Mucosa of gallbladder (tissue), 1 donor: ENCODE measurements around the gene F2RL3. TPM values are rescaled to one million over a fixed set of nuclear protein-coding genes. Genes with fewer than 3 reads are reported as not detected.

Experiments used
- DNase-seq: peaks from one replicate; pipeline ENCODE4 v3.0.0-alpha.2; 2020; ENCODE audit warnings: low spot score
- total RNA-seq: library from RNA; stranded (reverse); gene quantifications from one replicate; pipeline ENCODE4 v1.2.1, GENCODE V29; 2021
- donor health status: DM: no; HTN: no; CAD: no.

The F2RL3 gene
- total RNA-seq: 2.9 TPM

DNA sequence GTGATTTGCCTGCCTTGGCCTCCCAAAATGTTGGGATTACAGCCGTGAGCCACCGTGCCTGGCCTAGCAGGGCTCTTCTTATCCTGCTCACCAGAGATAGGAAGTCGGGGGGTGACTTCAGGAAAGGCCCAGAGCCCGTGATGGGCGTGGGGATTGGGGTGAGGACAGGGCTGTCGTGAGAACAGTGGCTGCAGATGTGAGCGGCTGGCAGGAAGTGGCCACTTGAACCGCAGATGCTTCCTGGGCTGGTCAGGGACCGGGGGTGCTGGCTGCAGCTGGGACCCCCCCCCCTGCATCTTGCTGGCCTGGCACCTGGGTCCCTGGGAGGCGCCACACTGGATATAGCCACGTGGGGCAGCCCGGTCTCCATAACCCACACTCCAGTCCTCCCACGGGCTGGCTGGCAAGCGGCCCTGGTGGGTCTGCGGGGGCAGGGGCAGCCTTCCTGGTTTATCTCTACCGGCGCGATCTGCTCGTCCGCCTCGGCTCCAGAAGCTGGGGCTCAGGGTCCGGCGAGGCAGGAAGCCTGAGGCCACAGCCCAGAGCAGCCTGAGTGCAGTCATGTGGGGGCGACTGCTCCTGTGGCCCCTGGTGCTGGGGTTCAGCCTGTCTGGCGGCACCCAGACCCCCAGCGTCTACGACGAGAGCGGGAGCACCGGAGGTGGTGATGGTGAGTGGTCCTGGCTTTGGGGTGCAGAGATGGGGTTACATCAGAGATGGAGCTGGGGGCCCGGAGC is at the start of gene F2RL3:
F2RL3 (plus strand) TSS at position 371 of the 737 bp plus-strand sequence; CDS start at position 562, 191 bp downstream.
- peak; percentile 21 for DNase-seq

DNA sequence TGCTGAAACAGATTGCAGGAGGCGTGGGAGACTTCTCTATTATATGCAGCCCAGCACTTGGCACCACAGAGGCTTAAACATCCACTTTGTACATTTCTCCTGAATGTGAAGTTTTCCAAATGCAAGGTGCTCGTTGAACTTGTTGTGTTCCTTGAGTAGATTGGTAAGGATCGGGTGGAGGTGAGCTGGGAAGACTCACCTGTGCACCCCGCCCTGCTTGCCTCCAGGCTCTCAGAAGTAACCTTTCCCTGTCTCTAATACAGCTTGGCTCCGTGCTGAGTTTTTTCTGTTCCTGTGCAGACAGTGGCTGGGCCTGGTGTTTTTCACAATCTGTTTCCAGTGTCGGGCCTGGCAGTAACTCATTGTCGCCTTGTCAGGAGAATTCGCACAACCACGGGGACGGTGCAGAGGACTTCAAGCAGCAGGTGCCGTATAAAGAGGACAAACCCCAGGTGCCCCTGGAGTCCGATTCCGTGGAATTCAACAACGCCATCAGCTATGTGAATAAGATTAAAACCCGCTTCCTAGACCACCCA is 47.3 kb upstream of the F2RL3 start:
- DNase-seq: no peak

DNA sequence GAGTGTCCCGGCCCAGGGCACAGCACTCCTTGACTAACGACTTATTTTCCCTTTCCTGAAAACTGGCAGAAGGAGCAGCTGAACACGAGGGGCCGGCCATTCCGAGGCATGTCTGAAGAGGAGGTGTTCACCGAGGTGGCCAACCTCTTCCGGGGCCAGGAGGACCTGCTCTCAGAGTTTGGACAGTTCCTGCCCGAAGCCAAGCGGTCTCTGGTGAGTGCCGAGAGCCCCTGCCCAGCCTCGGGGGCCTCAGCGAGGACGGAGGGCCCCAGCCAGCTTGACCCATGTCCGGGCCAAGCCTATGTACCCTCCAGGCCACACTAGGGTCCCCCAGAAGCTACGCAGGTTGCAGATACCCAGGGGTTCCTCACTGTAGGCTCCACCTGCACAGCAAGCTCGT is 41.9 kb upstream of the F2RL3 start:
- no peak for DNase-seq

DNA sequence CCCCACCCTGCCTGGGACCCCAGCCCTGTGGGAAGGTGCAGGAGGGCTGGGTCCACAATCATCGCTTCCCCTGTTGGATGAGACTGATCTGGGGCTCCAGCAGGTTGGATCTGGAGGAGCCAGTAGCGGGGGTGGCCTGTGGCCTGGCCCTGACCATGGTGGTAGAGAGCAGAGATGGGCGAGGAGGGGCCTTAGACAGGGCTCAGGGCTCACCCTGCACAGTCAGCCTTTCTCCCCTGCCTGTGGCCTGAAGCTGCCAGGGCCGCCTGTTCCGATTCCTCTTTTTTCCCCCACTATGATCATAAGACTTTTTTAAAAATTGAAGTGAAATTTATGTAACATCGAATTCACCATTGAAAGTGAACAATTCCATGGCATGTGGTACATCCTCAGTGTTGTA is 41.4 kb upstream of the F2RL3 start:
- DNase-seq: no peak

DNA sequence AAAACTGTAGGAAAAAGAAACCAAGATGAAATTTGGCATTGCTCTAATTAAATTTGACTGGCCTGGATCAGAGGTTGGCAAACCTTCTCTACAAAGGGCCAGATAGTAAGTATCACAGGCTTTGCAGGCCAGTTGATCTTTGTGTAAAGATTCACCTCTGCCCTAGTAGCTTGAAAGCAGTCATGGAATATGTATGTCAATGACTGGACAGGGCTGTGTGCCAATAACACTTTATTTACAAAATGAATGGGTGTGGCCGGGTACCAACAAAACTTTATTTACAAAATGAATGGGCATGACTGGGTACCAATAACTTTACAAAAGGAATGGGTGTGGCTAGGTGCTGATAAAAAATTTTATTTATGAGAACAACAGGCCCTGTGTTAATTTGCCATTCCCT is 39.6 kb upstream of the F2RL3 start:
- no peak for DNase-seq

DNA sequence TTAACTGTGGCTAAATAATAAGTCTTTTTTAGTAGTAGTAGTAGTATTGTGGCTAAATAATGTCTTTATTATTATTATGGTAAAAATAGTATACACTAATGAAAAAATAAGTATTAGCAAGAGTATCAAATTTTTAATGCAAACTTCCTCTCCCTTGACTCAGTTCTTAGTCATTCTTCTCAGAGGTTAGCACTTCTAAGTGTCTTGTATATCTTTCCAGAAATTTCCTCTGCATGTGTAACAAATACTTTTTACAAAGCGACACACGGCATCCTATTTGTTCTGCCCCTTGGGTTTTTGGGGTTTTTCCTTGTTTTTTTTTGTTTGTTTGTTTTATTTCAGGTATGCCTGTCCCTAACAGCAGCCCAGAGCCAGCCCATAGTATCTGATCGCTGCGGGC is 38.7 kb upstream of the F2RL3 start:
- no peak for DNase-seq

DNA sequence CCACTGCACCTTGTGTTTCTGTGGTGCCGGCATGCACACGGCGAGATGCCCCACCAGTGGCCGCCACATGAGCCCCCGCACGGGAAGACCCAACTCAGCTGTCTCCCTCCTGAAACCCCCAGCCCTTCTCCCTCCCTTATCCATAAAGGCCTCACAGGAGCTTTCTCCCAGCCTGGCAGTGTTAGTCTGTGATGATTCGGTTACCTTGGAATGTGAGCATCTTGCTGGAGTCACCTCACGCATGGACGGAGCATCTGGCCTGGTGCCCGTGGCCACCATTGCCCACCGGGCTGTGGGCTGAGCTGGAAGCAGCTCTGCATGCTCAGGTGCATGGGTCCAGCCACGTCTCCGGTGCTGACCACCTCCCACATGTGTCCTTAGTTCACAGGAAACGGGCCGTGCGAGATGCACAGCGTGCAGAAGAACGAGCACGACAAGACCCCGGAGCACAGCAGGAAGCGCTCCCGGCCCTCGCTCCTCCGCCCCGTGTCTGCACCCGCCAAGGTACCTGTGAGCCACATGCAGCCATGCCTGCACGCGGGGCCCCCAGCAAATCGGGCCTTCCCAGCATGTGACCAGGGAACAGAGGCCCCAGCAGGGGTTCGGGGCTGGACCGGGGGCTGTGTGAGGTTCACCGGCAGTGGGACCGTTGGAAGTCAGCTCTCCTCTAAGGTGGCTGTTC is 37.6 kb upstream of the F2RL3 start:
- DNase-seq: no peak

DNA sequence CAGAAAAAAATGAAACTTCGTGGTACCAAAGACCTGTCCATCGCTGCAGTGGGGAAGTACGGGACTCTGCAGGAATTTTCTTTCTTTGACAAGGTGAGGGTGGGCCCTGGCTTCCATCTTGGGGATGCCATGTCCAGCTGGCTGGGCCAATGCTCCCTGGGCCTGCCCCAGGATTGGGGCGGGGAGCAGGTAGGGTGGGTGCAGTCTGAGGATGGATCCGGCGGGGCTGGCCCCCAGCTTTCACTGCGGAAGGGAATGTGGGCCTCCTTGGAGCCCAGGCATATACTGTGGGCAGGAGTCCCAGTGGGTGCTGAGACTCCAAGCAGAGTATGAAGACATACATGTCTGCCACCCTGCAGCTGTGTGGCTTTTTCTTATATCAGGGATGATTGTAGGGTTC is 35.7 kb upstream of the F2RL3 start:
- no peak for DNase-seq

DNA sequence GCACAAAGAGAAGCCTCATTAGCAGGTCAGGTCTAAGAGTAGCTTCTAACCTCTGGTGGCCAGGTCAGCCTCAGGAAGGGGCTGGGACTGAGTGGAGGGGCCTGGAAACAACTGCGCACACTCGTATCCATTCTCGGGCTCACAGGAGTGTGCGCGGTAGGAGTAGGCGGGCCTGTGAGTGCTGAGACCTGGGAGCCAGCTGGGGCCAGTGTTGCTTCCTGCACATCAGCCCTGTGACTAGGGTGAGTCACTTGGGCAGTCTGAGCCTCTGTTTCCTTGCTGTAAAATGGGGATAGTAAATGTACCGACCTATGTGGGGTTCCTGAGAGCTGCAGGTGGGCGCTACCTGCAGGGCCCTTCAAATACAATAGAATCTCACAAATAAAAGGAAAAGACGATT is 32.7 kb upstream of the F2RL3 start:
- DNase-seq: no peak

DNA sequence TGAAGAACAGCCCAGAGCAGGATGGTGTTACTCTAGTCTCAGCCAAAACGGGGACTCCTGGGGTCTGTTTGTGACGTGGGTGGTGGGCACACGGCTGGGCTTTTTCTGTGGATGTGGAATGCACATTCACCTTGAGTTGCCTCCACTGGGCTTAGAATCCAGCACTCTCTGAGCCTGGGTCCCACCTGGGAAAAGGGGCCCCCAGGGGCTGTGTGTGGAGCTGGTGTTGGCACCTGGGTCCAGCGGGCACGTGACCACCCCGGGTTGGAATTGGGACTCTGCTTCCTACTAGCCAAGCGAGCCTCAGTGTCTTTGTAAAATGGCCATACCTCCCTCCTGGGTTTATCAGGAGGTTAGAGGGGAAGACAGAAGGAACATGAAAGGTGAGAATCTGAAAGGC is 29.2 kb upstream of the F2RL3 start:
- DNase-seq: no peak

DNA sequence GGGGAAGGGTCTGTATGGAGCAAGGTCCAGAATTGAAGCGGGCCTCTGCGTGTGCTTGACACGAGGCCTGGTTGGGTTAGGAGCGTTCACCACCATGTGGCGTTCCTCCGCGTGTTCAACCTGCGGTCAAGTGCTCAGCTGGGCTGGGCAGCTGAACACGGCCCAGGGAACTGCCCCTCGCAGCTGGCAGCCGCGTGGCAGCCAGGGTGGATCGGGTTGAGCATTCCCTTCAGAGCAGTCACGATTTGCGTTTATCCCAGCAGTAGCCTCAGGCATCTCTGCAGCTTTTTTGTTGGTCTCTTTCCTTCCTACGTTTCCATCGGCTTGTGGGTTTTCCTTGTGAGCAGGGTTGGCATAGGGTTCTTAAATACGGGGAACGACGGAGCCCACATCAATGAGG is 28.7 kb upstream of the F2RL3 start:
- no peak for DNase-seq

DNA sequence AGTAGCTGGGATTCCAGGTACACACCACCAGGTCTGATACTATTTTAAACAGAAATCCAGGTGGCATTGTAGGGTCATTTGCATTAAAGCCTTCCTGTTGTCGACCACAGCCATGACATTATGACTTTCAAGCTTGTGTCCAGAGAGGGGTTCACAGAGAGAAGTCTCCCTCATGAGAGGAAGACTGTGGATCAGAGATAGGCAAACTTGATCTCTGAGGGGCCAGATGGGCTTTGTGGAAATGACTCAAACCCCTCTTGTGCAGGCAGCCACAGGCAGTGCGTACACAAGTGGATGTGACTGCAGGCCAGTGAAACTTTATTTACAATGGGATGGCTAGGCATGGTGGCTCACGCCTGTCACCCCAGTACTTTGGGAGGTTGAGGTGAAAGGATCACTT is 27.8 kb upstream of the F2RL3 start:
- DNase-seq: no peak

DNA sequence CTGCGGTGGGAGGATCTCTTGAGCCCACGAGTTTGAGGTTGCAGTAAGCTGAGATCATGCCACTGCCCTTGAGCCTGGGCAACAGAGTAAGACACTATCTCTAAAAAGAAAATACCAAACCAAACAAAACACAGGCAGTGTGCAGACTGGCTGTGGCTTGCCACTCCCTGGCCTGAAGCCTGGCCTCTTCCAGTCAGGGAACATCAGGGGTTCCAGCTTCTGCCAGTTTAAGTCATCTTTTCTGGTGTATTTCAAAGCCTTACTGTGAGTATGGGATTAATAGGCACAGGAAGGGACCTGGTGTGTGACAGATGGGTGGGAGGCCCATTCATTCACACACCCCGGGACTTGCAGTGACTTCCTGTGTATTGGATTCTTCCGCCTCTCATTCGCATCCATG is 27.0 kb upstream of the F2RL3 start:
- no peak for DNase-seq

DNA sequence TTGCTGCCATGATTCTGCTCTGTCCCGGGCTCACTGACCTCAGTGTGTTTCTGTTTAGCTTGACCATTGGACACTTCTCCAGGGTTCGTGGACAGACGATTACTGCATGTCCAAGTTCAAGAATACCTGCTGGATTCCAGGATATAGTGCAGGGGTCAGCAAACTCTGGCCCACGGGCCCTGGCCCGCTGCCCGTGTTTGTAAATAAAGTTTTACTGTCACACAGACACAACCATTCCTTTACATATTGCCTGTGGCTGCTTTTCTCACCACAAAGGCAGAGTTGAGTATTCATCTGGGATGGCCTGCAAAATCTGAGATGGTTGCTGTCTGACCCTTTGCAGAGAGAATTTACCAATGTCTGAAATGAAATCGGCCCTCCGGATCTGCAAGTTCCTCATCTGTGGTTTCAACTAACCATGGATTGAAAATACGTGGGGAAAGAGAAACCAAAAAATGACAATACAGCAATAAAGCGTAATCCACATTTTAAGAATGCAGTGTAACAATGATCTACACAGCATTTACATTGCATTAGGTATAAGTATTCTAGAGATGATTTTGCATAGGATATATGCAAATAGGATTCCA is 25.9 kb upstream of the F2RL3 start:
- DNase-seq: no peak

DNA sequence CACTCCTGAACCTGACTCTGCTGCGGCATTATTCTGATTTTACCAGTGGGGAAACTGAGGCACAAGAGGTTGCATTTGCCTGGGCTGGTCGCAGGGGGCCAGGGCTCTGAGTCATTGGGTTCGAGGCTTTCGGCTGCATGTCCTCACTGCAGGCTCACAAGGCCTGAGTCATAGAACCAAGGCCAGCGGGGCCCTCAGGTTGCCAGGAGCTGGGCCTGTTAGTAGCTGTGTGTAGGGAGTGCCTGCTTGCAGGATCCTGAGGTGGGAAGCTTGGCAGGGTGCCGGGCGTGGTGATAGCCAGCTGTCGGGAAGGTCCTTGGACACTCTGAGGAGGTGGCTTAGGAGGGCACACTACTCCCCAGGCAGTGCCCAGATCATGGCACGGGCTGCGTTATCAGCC is 21.6 kb upstream of the F2RL3 start:
- no peak for DNase-seq

DNA sequence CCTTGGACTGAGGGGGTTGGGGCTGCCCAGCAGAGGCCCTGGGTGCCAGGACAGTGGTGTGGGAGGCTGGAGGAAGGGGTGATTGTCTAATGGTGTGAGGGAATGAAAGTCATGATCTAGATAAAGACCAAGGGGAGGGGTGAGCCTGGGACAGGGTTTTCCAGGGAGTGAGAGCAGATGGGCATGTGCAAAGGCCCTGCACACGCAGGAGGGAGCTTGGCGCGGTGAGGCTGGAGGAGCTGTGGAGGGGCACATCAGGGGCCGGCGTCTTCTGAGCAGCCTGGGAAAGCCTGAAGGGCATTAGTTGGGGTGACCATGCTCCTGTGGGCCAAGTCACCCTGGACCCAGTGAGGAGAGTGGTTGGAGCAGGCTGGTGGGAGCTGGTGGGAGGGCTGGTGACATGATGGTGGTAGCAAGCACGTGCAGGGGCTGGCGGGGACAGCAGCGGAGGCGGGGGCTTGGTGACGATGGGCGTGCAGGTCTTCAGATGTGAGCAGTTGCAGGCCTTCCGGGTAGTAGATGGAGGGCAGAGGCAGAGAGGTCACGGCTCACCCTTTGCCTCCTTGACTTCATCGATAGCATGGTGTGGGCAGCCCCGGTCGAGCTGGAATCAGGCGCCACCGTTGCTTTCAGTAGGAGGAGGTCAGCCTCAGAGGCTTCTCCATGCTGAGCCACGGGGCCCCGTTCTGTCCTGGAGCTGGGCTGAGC is 20.2 kb upstream of the F2RL3 start:
- no peak for DNase-seq

DNA sequence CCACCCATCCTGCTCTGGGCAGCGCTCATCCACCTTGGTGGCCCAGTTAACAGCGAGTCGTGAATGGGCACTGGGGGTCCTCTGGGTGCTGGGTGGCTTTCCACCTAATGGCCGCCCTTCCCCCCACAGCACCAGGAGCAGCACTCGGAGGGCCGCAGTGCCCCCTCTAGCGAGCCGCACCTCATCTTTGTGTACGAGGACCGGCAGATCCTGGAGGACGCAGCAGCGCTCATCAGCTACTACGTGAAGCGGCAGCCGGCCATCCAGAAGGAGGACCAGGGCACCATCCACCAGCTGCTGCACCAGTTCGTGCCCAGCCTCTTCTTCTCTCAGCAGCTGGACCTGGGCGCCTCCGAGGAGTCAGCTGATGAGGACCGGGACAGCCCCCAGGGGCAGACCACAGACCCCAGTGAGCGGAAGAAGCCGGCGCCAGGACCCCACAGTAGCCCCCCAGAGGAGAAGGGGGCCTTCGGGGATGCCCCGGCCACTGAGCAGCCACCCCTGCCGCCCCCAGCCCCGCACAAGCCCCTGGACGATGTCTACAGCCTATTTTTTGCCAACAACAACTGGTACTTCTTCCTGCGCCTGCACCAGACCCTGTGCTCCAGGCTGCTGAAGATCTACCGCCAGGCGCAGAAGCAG is 19.3 kb upstream of the F2RL3 start:
- no peak for DNase-seq

DNA sequence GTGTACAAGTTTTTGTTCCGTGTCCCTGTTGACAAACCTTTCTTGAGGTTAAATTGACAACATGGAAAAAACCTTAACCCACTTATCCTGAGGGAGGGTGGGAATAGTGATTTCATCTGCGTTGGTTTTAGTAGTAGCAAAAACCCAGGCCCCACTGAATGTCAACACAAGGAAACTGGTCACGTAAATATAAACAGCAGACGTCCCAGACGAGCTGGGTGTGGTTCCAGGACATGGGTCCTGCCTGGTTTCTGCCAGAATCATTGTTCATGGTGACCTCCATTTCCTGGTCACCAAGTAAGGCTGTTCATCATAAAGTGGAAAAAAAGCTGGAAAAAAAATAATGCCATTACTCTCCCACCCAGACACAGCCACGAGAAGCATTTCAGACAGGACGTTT is 16.9 kb upstream of the F2RL3 start:
- DNase-seq: no peak

DNA sequence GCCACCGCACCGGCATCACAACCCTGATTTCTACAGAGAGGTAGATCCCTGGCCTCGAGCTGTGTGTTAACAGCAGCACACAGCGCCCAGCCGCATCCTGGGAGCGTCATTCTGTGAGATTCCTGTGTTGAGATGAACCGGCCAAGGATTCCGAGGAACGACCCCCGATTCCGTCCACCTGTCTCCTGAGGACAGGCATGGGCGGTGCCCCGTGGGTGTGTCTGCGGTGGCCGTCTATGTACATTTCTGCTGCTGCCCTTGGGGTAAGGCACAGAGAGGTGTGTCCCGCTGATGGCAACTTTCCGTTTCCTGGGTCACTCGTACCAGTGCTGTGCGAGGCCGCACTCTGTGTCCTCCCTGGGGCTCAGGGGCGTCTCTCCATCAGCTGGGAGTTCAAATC is 16.1 kb upstream of the F2RL3 start:
- no peak for DNase-seq

DNA sequence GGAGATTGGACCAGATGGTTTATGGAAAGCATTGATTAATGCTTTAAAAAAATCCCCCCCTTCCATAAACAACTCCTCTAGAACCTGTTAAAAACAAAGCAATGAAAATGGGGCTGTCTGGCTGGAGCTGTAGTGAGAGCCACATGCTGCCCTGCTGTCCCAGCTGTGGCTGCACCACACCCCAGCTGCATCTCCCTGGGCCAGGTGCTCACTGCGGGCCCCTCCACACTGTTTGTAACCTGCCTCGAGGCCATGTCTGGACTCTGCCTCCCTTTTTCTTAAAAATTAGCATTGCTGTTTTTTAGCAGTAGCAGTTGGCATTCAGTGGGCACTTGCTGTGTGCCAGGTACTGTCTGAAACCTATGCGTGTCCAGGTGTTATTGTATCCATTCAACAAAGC is 15.2 kb upstream of the F2RL3 start:
- no peak for DNase-seq

DNA sequence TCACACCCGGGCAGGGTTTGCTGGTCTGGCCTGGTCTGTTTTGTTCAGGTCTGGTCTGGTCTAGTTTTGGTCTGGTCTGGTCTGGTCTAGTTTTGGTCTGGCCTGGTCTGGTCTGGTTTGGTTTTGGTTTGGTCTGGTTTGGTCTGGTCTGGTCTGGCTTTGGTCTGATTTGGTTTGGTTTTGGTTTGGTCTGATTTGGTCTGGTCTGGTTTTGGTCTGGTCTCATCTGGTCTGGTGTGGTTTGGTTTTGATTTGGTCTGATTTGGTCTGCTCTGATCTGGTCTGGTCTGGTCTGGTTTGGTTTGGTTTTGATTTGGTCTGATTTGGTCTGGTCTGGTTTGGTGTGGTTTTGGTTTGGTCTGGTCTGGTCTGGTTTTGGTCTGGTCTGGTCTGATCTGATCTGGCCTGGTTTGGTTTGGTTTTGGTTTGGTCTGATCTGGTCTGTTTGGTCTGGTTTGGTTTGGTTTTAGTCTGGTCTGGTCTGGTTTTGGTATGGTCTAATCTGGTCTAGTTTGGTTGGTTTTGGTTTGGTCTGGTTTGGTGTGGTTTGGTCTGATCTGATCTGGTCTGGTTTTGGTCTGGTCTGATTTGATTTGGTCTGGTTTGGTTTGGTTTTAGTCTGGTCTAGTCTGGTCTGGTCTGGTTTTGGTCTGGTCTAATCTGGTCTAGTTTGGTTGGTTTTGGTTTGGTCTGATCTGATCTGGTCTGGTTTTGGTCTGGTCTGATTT is 14.4 kb upstream of the F2RL3 start:
- DNase-seq: no peak
